ENCODE results near the gene DNAI1. TPM values are rescaled to one million over a fixed set of nuclear protein-coding genes. Genes with fewer than 3 reads are reported as not detected.

The DNAI1 gene
- total RNA-seq, 1 experiment from 2014 or later, result 1.1 TPM

GRCh38 chr9:34558364-34558763 is 99.8 kb downstream of the DNAI1 start:
- Histone ChIP-seq H4K20me1 (ENCODE audit: insufficient read depth) (no peaks in the 10 kb centered on the region), H3K4me2 (ENCODE audit: low read length) (no peak overlapping the region), H2AFZ (ENCODE audit: low read depth, low read length, poor library complexity, severe bottlenecking) (no peak overlapping the region), H3K4me1 (ENCODE audit: control insufficient read depth in 1 of 2, insufficient read depth in 2 of 2, low read length in 2 of 2) (no peaks in the 10 kb centered on the region), H3K9ac (ENCODE audit: low read length) (no peak overlapping the region), H3K9me3 (ENCODE audit: control insufficient read depth in 1 of 2, insufficient read depth in 1 of 2, low read depth in 1 of 2, low read length in 2 of 2) (no peaks in the 10 kb centered on the region), H3K9me2 (ENCODE audit: insufficient read depth) (no peaks in the 10 kb centered on the region), H3K27me3 (ENCODE audit: insufficient read depth, low read length) (no peaks in the 10 kb centered on the region), H3K79me2 (ENCODE audit: insufficient read depth, low read length) (no peaks in the 10 kb centered on the region), H3K4me3 (replicated peaks in 1 of 2; ENCODE audit: low read depth in 1 of 2, low read length in 2 of 2) (no peak overlapping the region), H3K36me3 (ENCODE audit: control insufficient read depth in 1 of 2, insufficient read depth in 2 of 2, low read length in 2 of 2) (no peaks in the 10 kb centered on the region), H3K27ac (ENCODE audit: low read depth, low read length) (no peak overlapping the region)
- intact Hi-C loops (cut with micrococcal nuclease), result no loop called here
- DNase-seq (ENCODE audit: low read depth, low spot score) (no peak), ATAC-seq (no peak)
- TF ChIP-seq ZBTB33 (IDR thresholded peaks at IDR 0.05; ENCODE audit: extremely low read depth, insufficient replicate concordance, low read length) (no peak), POLR2AphosphoS5 (IDR thresholded peaks at IDR 0.05; ENCODE audit: low read depth, low read length) (no peak), ZNF274 (IDR thresholded peaks at IDR 0.05; ENCODE audit: low read depth, low read length) (no peak), CBX3 (IDR thresholded peaks at IDR 0.05; ENCODE audit: low read depth) (no peak), ATF3 (IDR thresholded peaks at IDR 0.05) (no peak), POLR2A (IDR thresholded peaks at IDR 0.05; ENCODE audit: borderline replicate concordance, extremely low read depth, insufficient read depth, insufficient read length) (no peak), SRF (IDR thresholded peaks at IDR 0.05; ENCODE audit: low read depth) (no peak), CTCF (IDR thresholded peaks at IDR 0.05 in 2 of 3, conservative IDR thresholded peaks at IDR 0.05 in 1 of 3; ENCODE audit: borderline replicate concordance in 1 of 3, insufficient read depth in 1 of 3, low read depth in 2 of 3, low read length in 2 of 3) (no peak), EZH2 (IDR thresholded peaks at IDR 0.05) (no peak), CEBPB (IDR thresholded peaks at IDR 0.05; ENCODE audit: low read depth) (no peak), ELF1 (IDR thresholded peaks at IDR 0.05; ENCODE audit: borderline replicate concordance, low read depth) (no peak), EGR1 (IDR thresholded peaks at IDR 0.05; ENCODE audit: low read depth) (no peak), REST (IDR thresholded peaks at IDR 0.05; ENCODE audit: low read depth) (no peak), EZH2phosphoT487 (IDR thresholded peaks at IDR 0.05; ENCODE audit: borderline replicate concordance) (no peak)
- CTCF ChIA-PET, result interaction anchor here (1.2 to 1.4 kb wide), 2 partner anchors 33 to 155 kb away, joined by 3 to 4 read pairs; no protein-coding TSS in a partner anchor
- BruUV-seq (replicated peaks), result no TSS peak
- RAD21 ChIA-PET (ENCODE audit: low non-redundant PET in 1 of 2, low total read pairs in 2 of 2, uncharacterized antibody in 2 of 2, unreplicated experiment in 2 of 2), result no interaction called here
- POLR2A ChIA-PET, result no interaction called here
